Endodermal cell (in vitro differentiated cells): ENCODE data around the gene RBM47. TPM values are rescaled to one million over a fixed set of nuclear protein-coding genes. Genes with fewer than 3 reads are reported as not detected.

ENCODE experiments used
- DNase-seq: peaks from one replicate; pipeline ENCODE4 v3.0.0-alpha.2; 2017
- H3K27ac ChIP-seq: 2 replicates; pipeline ENCODE4 v1.5.1; 2013; ENCODE audit warnings: mild to moderate bottlenecking, low read depth, low read length, moderate library complexity
- H3K27me3 ChIP-seq: 2 replicates; pipeline ENCODE4 v1.6.1; 2013; ENCODE audit warnings: mild to moderate bottlenecking, low read length, moderate library complexity; ENCODE audit not compliant: insufficient read depth, control insufficient read depth, poor library complexity, severe bottlenecking
- H3K36me3 ChIP-seq: 2 replicates; pipeline ENCODE4 v1.7.0; 2013; ENCODE audit warnings: mild to moderate bottlenecking, low read length, moderate library complexity; ENCODE audit not compliant: control insufficient read depth, insufficient read depth
- H3K4me1 ChIP-seq: one replicate; pipeline ENCODE4 v1.7.0; 2013; ENCODE audit warnings: low read length; ENCODE audit not compliant: control insufficient read depth, insufficient read depth
- H3K4me3 ChIP-seq: 2 replicates; pipeline ENCODE4 v1.5.1; 2013; ENCODE audit warnings: mild to moderate bottlenecking, low read length, moderate library complexity
- H3K9ac ChIP-seq: 2 replicates; pipeline ENCODE4 v1.6.1; 2013; ENCODE audit warnings: mild to moderate bottlenecking, low read length, moderate library complexity; ENCODE audit not compliant: poor library complexity, severe bottlenecking; ENCODE audit errors: extremely low read depth
- H3K9me3 ChIP-seq: 2 replicates; pipeline ENCODE4 v1.6.1; 2013; ENCODE audit warnings: mild to moderate bottlenecking, low read length, moderate library complexity; ENCODE audit not compliant: control insufficient read depth
- H3K27ac Mint-ChIP-seq: 2 replicates; pipeline ENCODE4 v1.8.0; 2020; ENCODE audit warnings: mixed read lengths
- H3K27me3 Mint-ChIP-seq: 2 replicates; pipeline ENCODE4 v1.8.0; 2021; ENCODE audit warnings: mild to moderate bottlenecking, mixed read lengths; ENCODE audit not compliant: insufficient read depth
- H3K36me3 Mint-ChIP-seq: 2 replicates; pipeline ENCODE4 v1.8.0; 2020; ENCODE audit warnings: low read depth, mixed read lengths
- H3K4me1 Mint-ChIP-seq: 2 replicates; pipeline ENCODE4 v1.8.0; 2020; ENCODE audit warnings: mixed read lengths
- H3K4me3 Mint-ChIP-seq: 2 replicates; pipeline ENCODE4 v1.8.0; 2020; ENCODE audit warnings: mild to moderate bottlenecking, moderate library complexity, mixed read lengths
- H3K9me3 Mint-ChIP-seq: 2 replicates; pipeline ENCODE4 v1.8.0; 2020; ENCODE audit warnings: mild to moderate bottlenecking, mixed read lengths
- WGBS, 2 experiments: methylation state at CpG; one replicate each; pipeline versions ENCODE4 v1.1.5 to v1.1.7; 2013; ENCODE audit warnings: missing lambda C conversion rate in 2 of 2, mixed read lengths in 1 of 2; ENCODE audit not compliant: insufficient coverage in 1 of 2, insufficient read length in 1 of 2; 5-methylcytosine and 5-hydroxymethylcytosine counted together
- total RNA-seq, 2 donors: library from RNA; stranded (reverse); fragmentation: NEBNext Ultra II Directional in 1 of 2; extraction: Animal tissue kit (Norgen Biotek cat#: 25700) in 1 of 2; gene quantifications; 2 replicates in 1 of 2; 3 replicates in 1 of 2; pipeline ENCODE4 v1.2.1, GENCODE V29; 2021
- TF ChIP-seq, protein P1 (sequence below): fragments of 200-600 bp; sonication (generic); conservative IDR thresholded peaks from 2 replicates; pipeline ENCODE4 v1.5.0; 2021; ENCODE audit warnings: antibody characterized with exemption, mild to moderate bottlenecking

The RBM47 gene
- total RNA-seq, 2 donors from 2014 or later = 71.7 to 90.6 TPM

DNA sequence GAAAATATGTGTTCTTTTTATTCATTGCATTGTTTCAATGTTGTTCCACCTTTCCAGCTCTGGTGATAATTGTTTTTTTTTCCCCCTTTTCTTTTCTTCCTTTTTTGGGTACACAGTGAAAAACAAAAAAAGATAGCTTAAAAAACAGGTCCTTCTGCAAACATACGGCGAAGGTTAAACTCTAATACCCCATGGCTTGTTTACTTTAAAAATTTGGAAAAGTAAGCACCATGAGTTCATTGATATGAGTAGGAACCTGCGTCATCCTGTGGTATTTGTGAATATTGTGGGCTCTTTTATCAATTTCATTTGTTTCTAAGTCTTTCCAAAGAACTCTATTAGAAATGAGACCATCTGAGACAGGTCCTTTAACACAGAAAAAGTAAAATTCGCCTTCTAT, 171.0 kb downstream of the RBM47 start:
- TF ChIP-seq, protein P1, sequence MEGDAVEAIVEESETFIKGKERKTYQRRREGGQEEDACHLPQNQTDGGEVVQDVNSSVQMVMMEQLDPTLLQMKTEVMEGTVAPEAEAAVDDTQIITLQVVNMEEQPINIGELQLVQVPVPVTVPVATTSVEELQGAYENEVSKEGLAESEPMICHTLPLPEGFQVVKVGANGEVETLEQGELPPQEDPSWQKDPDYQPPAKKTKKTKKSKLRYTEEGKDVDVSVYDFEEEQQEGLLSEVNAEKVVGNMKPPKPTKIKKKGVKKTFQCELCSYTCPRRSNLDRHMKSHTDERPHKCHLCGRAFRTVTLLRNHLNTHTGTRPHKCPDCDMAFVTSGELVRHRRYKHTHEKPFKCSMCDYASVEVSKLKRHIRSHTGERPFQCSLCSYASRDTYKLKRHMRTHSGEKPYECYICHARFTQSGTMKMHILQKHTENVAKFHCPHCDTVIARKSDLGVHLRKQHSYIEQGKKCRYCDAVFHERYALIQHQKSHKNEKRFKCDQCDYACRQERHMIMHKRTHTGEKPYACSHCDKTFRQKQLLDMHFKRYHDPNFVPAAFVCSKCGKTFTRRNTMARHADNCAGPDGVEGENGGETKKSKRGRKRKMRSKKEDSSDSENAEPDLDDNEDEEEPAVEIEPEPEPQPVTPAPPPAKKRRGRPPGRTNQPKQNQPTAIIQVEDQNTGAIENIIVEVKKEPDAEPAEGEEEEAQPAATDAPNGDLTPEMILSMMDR = no peak
- 94% methylated on average over 4 of the region's 4 CpGs; no CpG with 5 or more reads in 1 of the 2 experiments for WGBS, 2 experiments

DNA sequence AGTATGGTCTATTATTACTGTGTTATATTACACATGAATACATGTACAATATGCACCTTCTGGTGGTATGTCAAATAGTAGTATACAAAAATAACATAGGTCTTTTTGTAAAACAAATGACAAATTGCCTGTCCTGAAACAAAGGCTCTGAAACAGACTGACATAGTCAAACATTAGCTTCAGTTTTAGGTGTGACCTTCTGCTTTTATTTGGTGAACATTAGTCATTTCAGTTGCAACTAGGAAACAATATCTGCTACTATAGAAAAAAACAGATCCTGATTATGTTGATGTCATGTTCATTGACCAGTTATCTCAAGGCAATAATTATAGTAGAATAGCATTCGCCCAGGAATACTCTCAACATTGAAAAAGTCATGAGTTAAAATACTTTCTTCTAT, 171.6 kb downstream of the RBM47 start:
- DNase-seq = no peak
- H3K27ac ChIP-seq = no peak overlapping the region
- Mint-ChIP-seq H3K36me3 (peaks cover 8% of the 10 kb centered on the region), H3K27ac (no peak overlapping the region), H3K9me3 (no peaks in the 10 kb centered on the region), H3K4me1 (peaks cover 4% of the 10 kb centered on the region), H3K27me3 (no peaks in the 10 kb centered on the region), H3K4me3 (no peak overlapping the region)
- TF ChIP-seq, protein P1 = no peak
- no peaks in the 10 kb centered on the region for H3K27me3 ChIP-seq
- no peaks in the 10 kb centered on the region for H3K9me3 ChIP-seq
- WGBS, 2 experiments = 88% methylated on average over 1 of the region's 1 CpG; no CpG with 5 or more reads in 1 of the 2 experiments
- no peaks in the 10 kb centered on the region for H3K36me3 ChIP-seq
- H3K4me3 ChIP-seq = no peak overlapping the region
- H3K9ac ChIP-seq = no peak overlapping the region
- no peaks in the 10 kb centered on the region for H3K4me1 ChIP-seq

More for the DNA sequence above, 171.0 kb downstream of the RBM47 start:
- Histone ChIP-seq H3K4me1 (no peaks in the 10 kb centered on the region), H3K9ac (no peak overlapping the region), H3K4me3 (no peak overlapping the region), H3K9me3 (no peaks in the 10 kb centered on the region), H3K27ac (no peak overlapping the region), H3K27me3 (no peaks in the 10 kb centered on the region), H3K36me3 (no peaks in the 10 kb centered on the region)
- H3K27me3 Mint-ChIP-seq = no peaks in the 10 kb centered on the region
- H3K27ac Mint-ChIP-seq = no peak overlapping the region
- no peaks in the 10 kb centered on the region for H3K9me3 Mint-ChIP-seq
- no peak for DNase-seq
- H3K4me3 Mint-ChIP-seq = no peak overlapping the region
- peaks cover 4% of the 10 kb centered on the region for H3K4me1 Mint-ChIP-seq
- H3K36me3 Mint-ChIP-seq = peaks cover 13% of the 10 kb centered on the region

DNA sequence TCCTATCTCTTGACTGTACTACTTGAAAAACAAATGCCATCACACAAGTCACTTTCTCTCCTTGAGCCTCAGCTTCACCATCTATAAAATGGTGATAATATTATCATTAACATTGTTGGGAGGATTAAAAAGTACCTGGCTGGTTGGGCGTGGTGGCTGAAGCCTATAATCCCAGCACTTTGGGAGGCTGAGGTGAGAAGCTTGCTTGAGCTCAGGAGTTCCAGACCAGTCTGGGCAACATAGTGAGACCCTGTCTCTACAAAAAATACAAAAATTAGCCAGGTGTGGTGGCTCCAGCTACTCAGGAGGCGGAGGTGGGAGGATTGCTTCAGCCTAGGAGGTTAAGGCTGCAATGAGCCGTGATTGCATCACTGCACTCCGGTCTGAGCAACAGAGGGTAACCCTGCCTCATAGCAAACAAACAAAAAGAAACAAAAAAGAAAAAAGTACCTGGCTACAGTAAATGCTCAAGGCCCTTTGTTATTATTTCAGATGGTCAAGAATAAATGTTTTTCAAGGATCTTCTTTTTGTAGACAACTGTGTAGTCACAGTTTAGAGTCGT, 174.2 kb downstream of the RBM47 start:
- 89 to 100% methylated on average over 3 to 5 of the region's 5 CpGs for WGBS, 2 experiments
- no peak overlapping the region for H3K4me3 Mint-ChIP-seq
- no peaks in the 10 kb centered on the region for H3K27me3 Mint-ChIP-seq
- H3K36me3 Mint-ChIP-seq = peaks cover 16% of the 10 kb centered on the region
- TF ChIP-seq, protein P1 = no peak
- Histone ChIP-seq H3K4me1 (no peaks in the 10 kb centered on the region), H3K9me3 (no peaks in the 10 kb centered on the region), H3K4me3 (no peak overlapping the region), H3K9ac (no peak overlapping the region), H3K36me3 (no peaks in the 10 kb centered on the region), H3K27me3 (no peaks in the 10 kb centered on the region), H3K27ac (no peak overlapping the region)
- H3K4me1 Mint-ChIP-seq = no peaks in the 10 kb centered on the region
- no peaks in the 10 kb centered on the region for H3K9me3 Mint-ChIP-seq
- H3K27ac Mint-ChIP-seq = no peak overlapping the region
- DNase-seq = no peak
